Skin of body (tissue), 2 donors: ENCODE results near the gene TXNDC16. TPM values are rescaled to one million over a fixed set of nuclear protein-coding genes. Genes with fewer than 3 reads are reported as not detected.
"Not testable (repeated sequence)": the region's sequence is repeated elsewhere in the genome, so short reads cannot be mapped to it uniquely, and the experiment has no call there.

Source experiments
- DNase-seq: peaks from one replicate; lab custom pipeline; 2025; lab: John Stamatoyannopoulos, UW
- total RNA-seq: library from RNA; depleted of rRNA; stranded (reverse); fragments of >200 nt; gene quantifications from one replicate; pipeline ENCODE4 v1.2.3, GENCODE V29; 2014

TXNDC16 gene, protein sequence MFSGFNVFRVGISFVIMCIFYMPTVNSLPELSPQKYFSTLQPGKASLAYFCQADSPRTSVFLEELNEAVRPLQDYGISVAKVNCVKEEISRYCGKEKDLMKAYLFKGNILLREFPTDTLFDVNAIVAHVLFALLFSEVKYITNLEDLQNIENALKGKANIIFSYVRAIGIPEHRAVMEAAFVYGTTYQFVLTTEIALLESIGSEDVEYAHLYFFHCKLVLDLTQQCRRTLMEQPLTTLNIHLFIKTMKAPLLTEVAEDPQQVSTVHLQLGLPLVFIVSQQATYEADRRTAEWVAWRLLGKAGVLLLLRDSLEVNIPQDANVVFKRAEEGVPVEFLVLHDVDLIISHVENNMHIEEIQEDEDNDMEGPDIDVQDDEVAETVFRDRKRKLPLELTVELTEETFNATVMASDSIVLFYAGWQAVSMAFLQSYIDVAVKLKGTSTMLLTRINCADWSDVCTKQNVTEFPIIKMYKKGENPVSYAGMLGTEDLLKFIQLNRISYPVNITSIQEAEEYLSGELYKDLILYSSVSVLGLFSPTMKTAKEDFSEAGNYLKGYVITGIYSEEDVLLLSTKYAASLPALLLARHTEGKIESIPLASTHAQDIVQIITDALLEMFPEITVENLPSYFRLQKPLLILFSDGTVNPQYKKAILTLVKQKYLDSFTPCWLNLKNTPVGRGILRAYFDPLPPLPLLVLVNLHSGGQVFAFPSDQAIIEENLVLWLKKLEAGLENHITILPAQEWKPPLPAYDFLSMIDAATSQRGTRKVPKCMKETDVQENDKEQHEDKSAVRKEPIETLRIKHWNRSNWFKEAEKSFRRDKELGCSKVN
- 12.0 TPM for total RNA-seq

DNA sequence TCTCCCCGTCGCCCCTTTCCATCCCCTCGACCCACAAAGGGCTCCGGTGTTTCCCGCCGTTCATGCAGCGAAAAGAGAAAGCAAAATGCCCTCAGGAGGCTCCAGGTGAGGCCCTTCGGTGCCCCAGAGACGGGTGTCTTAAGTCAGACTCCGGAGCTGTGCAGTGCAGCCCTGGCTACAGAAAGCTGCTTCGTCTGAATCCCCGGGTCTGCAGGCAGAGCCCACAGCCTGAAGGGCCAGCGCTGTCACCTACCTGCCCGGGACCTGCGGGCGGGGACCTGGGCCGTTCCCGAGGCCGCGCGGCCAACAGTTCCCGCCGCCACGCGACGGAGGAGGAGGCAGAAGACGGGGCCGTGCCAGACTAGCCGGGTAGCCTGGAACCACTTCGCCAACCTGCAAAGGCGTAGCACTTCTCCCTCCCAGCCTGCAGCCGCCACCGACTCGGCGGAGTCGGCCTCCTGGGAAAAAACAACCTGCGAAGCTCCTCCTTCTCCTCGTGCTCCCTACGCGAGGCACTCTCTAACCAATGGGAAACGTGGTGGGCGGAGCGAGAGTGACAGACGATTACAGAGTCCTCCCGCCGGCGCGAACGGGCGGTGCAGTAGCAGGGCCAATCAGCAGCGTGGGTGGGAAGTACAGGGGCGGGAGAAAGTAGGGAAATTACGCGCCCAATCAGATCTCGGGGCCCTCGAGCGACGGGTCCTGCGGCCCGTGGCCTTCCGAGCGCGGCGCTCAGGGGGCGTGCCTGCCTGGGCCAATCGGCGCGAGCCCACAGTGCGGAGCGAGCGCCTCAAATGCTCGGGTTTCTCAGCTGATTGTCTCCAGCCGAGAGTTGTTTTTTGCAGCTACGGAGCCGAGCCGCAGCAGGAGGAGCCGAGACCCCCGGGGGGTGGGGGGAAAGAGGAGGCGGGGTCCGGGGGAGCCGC is at the start of gene TXNDC16, which contains the start of gene GPR137C:
TSS of gene TXNDC16 (minus strand) at position 443 of the 926 bp plus-strand sequence. CDS start 8,948 bp downstream, outside the sequence.
TSS of gene GPR137C (plus strand) at position 774 of the 926 bp plus-strand sequence. CDS start 312 bp downstream, outside the sequence.
- DNase-seq: peak; percentile 99

DNA sequence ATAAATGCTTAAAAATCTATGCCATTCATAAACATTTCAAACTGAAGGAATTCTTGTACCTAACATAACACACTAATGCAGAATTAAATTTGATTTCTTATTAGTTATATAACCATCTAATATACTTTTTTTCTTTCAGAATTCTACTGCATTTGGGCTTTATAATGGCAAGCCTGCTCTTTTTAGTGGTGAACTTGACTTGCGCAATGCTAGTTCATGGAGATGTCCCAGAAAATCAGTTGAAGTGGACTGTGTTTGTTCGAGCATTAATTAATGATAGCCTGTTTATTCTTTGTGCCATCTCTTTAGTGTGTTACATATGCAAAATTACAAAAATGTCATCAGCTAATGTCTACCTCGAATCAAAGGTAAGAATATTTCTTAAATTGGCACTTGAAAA is 47.7 kb upstream of the TXNDC16 start:
- no peak for DNase-seq

DNA sequence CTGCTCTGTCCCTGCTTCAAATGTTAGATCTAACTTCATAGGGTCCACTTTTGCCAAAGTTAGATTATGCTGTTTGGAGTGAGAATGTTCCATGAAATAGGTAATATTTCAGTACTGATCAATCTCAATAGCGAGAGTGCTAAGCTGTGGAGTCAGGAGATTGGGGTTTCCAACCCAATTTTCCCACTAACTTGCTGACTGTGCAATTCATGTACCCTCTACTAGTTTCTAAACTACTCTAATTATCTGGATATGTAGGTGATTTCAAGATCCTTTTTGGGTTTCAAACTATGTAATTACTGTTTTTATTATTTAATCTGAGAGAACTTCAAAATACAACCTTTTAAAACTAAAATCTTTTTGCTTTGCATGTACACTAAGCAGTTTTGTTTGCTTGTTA is 46.3 kb upstream of the TXNDC16 start:
- no peak for DNase-seq

DNA sequence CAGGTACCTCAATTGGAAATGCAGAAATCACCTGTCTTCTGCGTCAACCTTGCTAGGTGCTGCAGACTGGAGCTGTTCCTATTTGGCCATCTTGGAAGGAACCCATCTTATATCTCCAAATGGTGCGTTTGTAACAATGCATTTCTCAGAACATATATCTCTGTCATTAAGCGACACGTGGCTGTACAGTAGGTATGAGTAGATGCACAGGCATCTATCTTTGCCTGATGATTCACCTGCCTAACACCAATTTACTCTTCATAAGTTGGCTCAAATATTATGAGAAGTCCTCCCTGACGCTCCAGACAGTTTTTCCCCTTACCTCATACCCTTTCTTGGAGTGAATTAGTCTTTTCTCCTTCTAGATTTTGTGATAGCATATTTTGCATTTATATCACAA is 44.6 kb upstream of the TXNDC16 start:
- DNase-seq: no peak

DNA sequence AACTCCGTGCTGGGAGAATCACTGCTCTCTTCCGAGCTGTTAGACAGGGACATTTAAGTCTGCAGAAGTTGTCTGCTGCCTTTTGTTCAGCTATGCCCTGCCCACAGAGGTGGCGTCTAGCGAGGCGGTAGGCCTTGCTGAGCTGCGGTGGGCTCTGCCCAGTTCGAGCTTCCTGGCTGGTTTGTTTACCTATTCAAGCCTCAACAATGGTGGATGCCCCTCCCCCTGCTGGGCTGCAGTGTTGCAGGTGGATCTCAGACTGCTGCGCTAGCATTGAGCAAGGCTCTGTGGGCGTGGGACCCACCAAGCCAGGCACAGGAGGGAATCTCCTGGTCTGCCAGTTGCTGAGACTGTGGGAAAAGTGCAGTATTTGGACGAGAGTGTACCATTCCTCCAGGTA is 44.0 kb upstream of the TXNDC16 start:
- no peak for DNase-seq

DNA sequence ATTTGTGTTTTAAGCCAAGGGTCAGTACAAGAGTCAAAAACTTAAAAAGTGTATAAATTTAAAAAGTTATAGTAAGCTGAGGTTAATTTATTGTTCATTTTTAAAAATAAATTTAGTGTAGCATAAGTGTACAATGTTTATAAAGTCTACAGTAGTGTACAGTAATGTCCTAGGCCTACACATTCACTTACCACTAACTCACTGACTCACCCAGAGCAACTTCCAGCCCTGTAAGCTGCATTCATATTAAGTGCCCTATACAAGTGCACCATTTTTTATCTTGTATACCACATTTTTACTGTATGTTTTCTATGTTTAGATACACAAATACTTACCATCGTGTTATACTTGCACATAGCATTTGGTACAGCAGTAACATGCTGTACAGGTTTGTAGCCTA is 38.0 kb upstream of the TXNDC16 start:
- DNase-seq: no peak

DNA sequence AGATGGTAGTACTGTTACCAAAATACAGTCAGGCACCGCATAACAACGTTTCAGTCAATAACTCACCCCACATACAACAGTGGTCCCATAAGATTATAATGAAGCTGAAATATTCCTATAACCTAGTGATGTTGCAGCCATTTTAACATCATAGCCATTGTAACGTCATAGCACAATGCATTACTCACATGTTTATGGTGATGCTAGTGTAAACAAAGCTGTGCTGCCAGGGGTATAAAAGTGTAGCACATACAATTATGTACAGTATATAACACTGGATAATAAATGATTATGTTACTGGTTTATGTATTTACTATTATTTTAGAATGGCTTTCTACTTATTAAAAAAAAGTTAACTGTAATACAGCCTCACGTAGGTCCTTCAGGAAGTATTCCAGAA is 37.3 kb upstream of the TXNDC16 start:
- DNase-seq: no peak

DNA sequence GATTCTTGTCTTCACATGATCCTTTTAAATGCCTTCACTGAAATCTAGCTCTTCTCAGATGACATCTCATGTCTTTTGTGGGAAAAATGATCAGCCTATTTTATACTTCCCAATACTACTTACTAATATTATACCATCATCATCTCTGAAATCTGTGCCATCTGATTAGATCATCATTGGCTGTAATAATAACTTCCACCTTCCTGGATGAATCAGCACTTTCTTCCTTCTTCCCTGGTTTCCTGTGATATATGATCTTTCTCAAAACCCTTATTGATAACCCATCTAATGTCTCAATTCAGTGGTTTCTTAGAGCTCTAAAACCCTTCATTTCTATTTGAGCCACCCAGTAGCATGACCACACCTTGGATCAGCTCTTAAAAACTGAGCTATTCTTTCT is 31.2 kb upstream of the TXNDC16 start:
- no peak for DNase-seq

DNA sequence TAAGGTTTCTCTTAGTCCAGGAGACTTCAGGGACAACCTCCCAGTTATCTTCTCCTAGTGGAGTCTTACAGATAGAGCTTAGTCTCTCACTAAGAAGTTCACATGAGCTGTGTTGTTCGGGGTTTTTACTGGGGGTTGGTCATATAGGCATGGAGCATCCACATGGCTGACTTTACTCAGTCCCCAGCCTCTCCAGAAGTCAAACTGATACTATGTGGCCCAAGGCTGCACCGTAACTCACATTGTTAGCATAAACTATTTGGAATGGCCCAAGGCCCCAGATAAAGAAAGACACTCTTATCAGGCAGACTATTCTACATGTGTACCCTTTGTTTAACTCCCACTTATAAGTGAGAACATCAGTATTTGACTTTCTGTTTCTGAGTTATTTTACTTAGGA is 23.6 kb upstream of the TXNDC16 start:
- no peak for DNase-seq

DNA sequence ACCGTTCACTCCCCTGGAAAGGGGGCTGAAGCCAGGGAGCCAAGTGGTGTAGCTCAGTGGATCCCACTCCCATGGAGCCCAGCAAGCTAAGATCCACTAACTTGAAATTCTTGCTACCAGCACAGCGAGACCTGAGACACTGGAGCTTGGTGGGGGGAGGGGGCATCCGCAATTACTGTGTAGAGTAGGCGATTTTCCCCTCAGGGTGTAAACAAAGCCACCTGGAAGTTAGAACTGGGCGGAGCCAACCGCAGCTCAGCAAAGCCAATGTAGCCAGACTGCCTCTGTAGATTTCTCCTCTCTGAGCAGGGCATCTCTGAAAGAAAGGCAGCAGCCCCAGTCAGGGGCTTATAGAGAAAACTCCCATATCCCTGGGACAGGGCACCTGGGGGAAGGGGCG is 16.1 kb upstream of the TXNDC16 start:
- not testable (repeated sequence) for DNase-seq

DNA sequence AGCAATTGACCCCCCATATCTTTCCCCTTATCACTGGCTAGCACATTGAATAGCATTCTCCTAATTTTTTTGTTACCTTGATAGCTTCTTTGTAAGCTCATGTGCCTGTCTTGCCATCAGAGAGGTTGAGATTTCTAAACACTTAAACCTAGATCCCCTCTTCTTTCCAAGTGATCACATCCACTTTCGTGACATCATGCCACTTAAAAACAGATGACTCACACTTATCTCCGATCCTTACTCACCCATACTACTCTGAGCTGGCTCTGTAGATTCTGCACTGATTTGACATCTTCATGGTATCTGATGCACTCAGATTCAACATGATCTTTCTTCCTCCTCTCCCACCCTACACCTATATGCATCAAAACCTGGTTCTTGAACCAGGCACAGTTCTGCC is 10.8 kb upstream of the TXNDC16 start:
- DNase-seq: no peak

DNA sequence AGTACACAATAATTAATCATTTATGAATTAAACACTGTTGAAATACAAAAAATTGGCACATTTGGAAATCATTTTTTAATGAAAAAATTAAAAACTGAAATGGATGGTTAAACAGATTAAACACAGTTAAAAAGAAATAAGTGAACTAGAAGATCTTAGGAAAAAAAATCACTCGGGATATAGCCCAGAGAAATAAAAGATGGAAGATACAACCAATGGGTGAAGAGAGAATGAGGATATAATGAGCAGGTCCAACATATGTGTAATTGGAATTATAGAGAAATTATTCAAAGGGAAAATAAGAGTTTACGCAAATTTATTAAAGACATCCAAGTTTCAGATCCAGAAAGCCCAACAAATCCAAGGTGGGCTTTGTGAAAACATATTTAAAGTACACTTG is 6.4 kb upstream of the TXNDC16 start:
- no peak for DNase-seq

DNA sequence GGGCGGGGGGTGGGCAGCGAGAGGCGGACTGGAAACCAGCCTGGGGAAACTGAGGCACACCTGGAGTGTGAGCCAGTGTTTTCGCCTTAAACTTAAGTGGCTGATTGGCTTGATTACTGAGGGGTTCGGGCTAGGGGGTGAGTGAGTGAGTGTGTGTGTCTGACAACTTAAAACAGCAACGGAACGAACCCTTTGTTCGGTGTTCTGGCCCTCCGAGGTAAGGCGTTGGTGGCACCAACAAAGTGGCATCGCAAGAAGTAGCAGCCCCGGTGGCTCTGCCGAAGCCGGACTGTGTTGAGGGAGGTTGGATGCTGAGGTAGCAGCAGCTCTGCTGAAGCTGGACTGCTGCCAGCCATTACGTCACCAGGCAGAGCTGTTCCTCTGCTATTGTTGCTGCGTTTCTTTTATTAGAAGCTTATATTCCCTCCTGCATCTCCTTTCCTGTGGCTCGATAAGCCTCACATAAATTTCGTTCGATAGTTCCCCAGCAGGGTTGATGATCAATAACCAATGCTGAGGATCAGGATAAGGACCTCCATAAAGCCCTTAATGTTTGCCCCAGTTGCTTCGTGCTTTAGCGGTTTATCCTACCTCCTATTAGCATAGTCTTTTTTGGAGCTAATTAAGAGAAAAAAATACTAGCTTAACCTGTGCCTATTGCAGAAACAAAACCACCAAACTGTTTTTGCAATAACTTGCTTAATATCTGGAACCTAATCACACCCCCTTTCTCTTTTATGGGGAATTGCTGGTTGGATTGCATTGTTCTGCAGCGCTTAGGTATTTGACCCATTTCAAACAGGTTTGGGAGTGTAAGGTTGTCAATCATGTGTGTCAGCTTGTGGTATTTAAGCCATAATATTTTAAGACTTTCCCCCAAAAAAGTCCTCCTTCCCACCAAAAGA is 1.6 kb upstream of the TXNDC16 start:
- peak; percentile 86 for DNase-seq

DNA sequence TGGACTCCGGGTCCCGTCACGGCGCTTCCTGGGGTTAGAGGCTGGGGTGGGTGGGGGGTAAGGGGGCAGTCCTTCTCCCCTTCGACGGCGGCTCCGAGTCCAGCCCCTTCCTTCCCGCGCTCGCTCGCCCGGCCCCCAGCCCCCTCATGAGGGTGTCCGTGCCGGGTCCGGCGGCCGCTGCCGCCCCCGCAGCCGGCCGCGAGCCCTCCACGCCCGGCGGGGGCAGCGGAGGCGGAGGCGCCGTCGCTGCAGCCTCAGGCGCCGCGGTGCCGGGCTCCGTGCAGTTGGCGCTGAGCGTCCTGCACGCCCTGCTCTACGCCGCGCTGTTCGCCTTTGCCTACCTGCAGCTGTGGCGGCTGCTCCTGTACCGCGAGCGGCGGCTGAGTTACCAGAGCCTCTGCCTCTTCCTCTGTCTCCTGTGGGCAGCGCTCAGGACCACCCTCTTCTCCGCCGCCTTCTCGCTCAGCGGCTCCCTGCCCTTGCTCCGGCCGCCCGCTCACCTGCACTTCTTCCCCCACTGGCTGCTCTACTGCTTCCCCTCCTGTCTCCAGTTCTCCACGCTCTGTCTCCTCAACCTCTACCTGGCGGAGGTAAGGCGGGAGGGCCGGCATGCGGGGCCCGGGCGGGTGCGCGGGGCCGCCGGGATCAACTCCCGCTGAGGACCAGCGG is 831 bp upstream of the TXNDC16 start:
- no peak for DNase-seq

DNA sequence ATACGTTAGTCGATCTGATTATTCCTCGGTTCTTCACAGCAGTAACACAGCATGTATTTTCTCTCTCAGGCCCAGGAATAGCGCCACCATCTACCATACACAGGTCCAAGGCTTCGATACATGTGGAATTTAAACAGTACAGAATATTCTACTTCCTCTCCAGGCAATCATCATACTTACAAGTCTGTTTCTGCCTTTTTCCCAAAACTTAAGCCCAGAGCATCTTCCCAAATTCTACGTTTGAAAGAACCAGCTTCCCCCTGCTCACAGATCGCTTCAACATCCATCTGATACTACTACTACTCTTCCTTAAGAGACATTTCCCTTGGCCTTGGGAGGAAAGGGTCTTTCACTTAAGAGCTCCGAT is 626 bp downstream of the TXNDC16 start:
- DNase-seq: peak; percentile 24

DNA sequence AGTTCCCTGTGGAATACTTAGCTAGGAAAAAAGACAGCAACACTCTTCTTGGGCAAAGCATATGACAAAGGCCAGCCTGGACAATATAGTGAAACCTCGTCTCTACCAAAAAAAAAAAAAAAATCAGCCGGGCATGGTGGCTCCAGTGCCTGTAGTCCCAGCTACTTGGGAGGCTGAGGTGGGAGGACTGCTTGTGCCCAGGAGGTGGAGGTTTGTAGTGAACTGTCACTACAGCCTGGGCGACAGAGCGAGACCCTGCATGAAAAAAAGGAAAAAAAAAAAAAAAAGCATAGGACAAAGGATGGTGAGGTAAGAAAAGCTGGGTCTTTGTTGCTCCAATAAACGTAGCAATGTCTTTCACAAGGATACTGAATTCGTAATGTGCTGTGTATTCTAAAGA is 1.1 kb downstream of the TXNDC16 start:
- DNase-seq: no peak

DNA sequence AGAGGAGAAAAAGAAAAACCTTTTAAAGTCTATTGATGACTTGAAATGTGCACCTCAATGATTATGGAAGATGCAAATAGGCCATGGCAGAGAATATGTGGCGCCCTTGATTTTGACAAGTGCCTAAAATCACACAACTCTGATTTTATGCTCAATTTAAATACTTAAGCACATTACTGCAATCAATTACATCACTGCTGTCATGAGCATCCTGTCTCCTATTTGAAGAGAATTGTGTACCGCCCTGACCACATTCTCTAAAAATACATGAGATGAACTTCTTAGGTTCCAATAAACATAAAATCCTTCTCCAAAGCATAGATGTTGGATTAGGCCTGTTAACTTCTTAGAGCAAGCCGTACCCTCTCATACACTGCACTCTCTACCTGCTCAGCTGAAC is 1.6 kb downstream of the TXNDC16 start:
- DNase-seq: no peak

DNA sequence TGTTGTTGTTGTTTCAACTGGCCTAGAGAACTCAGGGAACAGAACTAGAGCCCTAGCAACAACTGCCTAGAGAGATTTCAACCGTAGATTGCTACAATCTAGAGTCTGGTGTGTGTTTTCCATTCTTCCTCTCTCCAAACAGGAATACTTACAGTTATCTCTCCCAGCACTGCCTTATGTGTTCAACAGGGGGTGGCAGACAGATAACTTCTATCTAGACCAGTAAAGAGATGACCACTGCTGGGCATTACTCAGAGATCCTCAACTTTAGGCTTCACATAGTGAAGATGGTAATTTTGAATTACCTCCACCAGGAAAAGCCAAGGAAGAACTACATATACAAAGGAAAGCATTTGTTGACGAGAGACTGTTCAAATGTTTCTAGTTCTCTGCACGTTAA is 4.8 kb downstream of the TXNDC16 start:
- DNase-seq: no peak

DNA sequence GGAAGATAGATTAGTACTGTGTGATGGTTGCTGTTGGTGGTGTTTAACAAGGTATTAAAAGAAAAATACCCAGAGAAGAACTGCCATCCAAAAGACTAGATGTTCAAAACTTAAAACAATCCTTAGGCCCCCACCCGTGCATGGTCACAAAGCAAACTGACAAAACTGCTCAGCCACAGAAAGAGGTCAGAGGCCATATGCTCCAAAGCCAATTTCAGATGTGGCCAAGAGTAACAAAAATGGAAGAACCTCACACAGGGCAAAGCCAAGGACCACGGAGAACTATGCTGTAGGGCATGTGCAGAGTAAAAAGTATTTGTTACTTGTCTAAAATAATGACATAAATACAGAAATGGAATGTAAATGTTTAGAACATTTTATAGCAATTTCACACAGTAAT is 5.3 kb downstream of the TXNDC16 start:
- DNase-seq: no peak

DNA sequence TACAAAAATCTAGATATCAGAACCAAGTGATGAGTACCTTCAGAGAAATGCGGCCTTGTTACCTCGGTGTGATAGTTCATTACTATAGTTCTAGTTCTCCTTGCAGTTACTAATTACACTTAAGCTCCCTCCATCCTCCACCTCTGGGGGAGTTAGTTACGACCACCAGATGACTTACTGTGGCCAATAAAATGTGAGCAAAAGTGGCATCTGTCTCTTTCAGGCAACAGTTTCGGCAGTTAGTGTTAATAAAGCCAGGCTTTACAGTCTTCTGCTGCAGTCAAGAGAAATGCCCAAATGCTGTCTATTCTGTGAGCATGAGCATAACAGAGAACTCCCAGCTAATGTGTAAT is 6.0 kb downstream of the TXNDC16 start:
- DNase-seq: no peak
